IMR-90 (cell line): ENCODE measurements around the gene TSEN54. TPM values are rescaled to one million over a fixed set of nuclear protein-coding genes. Genes with fewer than 3 reads are reported as not detected.

Source experiments
- ATAC-seq: fragments of 200-7000 bp; cut with Tn5 transposase; 2 replicates; pipeline ENCODE4 v1.9.1; 2020; ENCODE audit warnings: low read depth, mild to moderate bottlenecking, moderate library complexity
- BruUV-seq: library from RNA; stranded (reverse); fragments of 400-500 nt; replicated peaks from 2 replicates; lab custom pipeline; 2021; lab: Mats Ljungman, UMichigan
- CTCF ChIA-PET: fragments of 300-600 bp; formaldehyde crosslinking; extraction: SDS; loops from one replicate; lab custom pipeline; 2021; ENCODE audit warnings: antibody characterized with exemption; lab: Yijun Ruan, JAX
- POLR2A ChIA-PET: fragments of 300-600 bp; sonication (Branson Sonifier 250); formaldehyde crosslinking; loops from one replicate; lab custom pipeline; 2022; ENCODE audit warnings: antibody characterized with exemption; ENCODE audit not compliant: unreplicated experiment; lab: Charles Lee
- DNase-seq: peaks from one replicate; pipeline ENCODE4 v3.0.0; 2013
- H2AFZ ChIP-seq: replicated peaks from 2 replicates; pipeline ENCODE3; 2013; ENCODE audit warnings: low read length, mild to moderate bottlenecking; ENCODE audit not compliant: poor library complexity
- H2AK5ac ChIP-seq: 2 replicates; pipeline ENCODE4 v1.6.1; 2013; ENCODE audit warnings: low read depth, low read length, inconsistent platforms
- H2AK9ac ChIP-seq: replicated peaks from 2 replicates; pipeline ENCODE3; 2013; ENCODE audit warnings: mild to moderate bottlenecking, low read depth, low read length, moderate library complexity; ENCODE audit not compliant: poor library complexity
- H2BK120ac ChIP-seq: 2 replicates; pipeline ENCODE4 v1.6.1; 2013; ENCODE audit warnings: low read depth, low read length, inconsistent platforms
- H2BK15ac ChIP-seq: 3 replicates; pipeline ENCODE4 v1.6.1; 2013; ENCODE audit warnings: low read depth, low read length, inconsistent platforms
- H2BK20ac ChIP-seq: 2 replicates; pipeline ENCODE4 v1.6.1; 2013; ENCODE audit warnings: low read depth, mild to moderate bottlenecking, inconsistent platforms, low read length, moderate library complexity
- H2BK5ac ChIP-seq: 2 replicates; pipeline ENCODE4 v1.6.1; 2013; ENCODE audit warnings: mild to moderate bottlenecking, low read depth, low read length, inconsistent platforms; ENCODE audit not compliant: poor library complexity, severe bottlenecking
- H3K14ac ChIP-seq: replicated peaks from 2 replicates; pipeline ENCODE4 v1.6.1; 2013; ENCODE audit warnings: low read depth, low read length, inconsistent platforms
- H3K18ac ChIP-seq: 2 replicates; pipeline ENCODE4 v1.6.1; 2013; ENCODE audit warnings: low read depth, low read length, control low read depth
- H3K23ac ChIP-seq: 2 replicates; pipeline ENCODE4 v1.6.1; 2013; ENCODE audit warnings: low read depth, low read length, inconsistent platforms
- H3K27ac ChIP-seq: 2 replicates; pipeline ENCODE4 v1.5.1; 2013; ENCODE audit warnings: mild to moderate bottlenecking, control low read depth, low read length; ENCODE audit not compliant: insufficient read depth
- H3K27me3 ChIP-seq: 2 replicates; pipeline ENCODE4 v1.6.1; 2013; ENCODE audit warnings: low read length; ENCODE audit not compliant: control insufficient read depth, insufficient read depth
- H3K36me3 ChIP-seq: 2 replicates; pipeline ENCODE4 v1.6.1; 2013; ENCODE audit warnings: low read length, mixed read lengths; ENCODE audit not compliant: control insufficient read depth, insufficient read depth
- H3K4ac ChIP-seq: 2 replicates; pipeline ENCODE4 v1.6.1; 2013; ENCODE audit warnings: low read depth, low read length, inconsistent platforms
- H3K4me1 ChIP-seq: 2 replicates; pipeline ENCODE4 v1.6.1; 2013; ENCODE audit warnings: low read length, mixed read lengths; ENCODE audit not compliant: control insufficient read depth, insufficient read depth
- H3K4me2 ChIP-seq: 2 replicates; pipeline ENCODE4 v1.6.1; 2013; ENCODE audit warnings: low read depth, mild to moderate bottlenecking, control low read depth, low read length, moderate library complexity
- H3K4me3 ChIP-seq: 2 replicates; pipeline ENCODE4 v1.5.1; 2013; ENCODE audit warnings: low read depth, mild to moderate bottlenecking, control low read depth, low read length, moderate library complexity; ENCODE audit not compliant: insufficient read depth
- H3K56ac ChIP-seq: 2 replicates; pipeline ENCODE4 v1.6.1; 2013; ENCODE audit warnings: low read length, inconsistent platforms; ENCODE audit not compliant: insufficient read depth; ENCODE audit errors: extremely low read depth
- H3K79me1 ChIP-seq, 2 experiments: 2 replicates each; pipeline ENCODE4 v1.6.1; 2013; ENCODE audit warnings: low read length in 2 of 2, inconsistent platforms in 1 of 2, low read depth in 1 of 2
- H3K9ac ChIP-seq: 2 replicates; pipeline ENCODE4 v1.6.1; 2013; ENCODE audit warnings: low read depth, low read length, control low read depth
- H3K9me1 ChIP-seq: 2 replicates; pipeline ENCODE4 v1.6.1; 2013; ENCODE audit warnings: low read length, inconsistent platforms; ENCODE audit not compliant: insufficient read depth
- H3K9me3 ChIP-seq: 2 replicates; pipeline ENCODE4 v1.6.1; 2013; ENCODE audit warnings: low read length; ENCODE audit not compliant: control insufficient read depth, insufficient read depth
- H4K20me1 ChIP-seq: 2 replicates; pipeline ENCODE4 v1.6.1; 2013; ENCODE audit warnings: low read length, inconsistent platforms; ENCODE audit not compliant: insufficient read depth
- H4K5ac ChIP-seq: 2 replicates; pipeline ENCODE4 v1.6.1; 2013; ENCODE audit warnings: mild to moderate bottlenecking, low read depth, low read length, control low read depth
- H4K8ac ChIP-seq, 2 experiments: 2 replicates each; pipeline ENCODE4 v1.6.1; 2013; ENCODE audit warnings: low read depth in 2 of 2, low read length in 2 of 2, control low read depth in 1 of 2, inconsistent platforms in 1 of 2
- H4K91ac ChIP-seq: 2 replicates; pipeline ENCODE4 v1.6.1; 2013; ENCODE audit warnings: low read depth, low read length, inconsistent platforms; ENCODE audit not compliant: insufficient read depth
- ELK1 ChIP-seq: fragments of 150-350 bp; IDR thresholded peaks from 2 replicates; pipeline ENCODE4 v1.6.1; 2016; ENCODE audit warnings: low read depth, mild to moderate bottlenecking, low read length, moderate library complexity, borderline replicate concordance
- FOS ChIP-seq: fragments of 150-350 bp; IDR thresholded peaks from 2 replicates; pipeline ENCODE4 v1.6.1; 2016; ENCODE audit warnings: low read depth, low read length
- WGBS, 2 experiments: methylation state at CpG; one replicate each; pipeline versions ENCODE4 v1.1.5 to v1.1.7; 2013; ENCODE audit warnings: missing lambda C conversion rate in 2 of 2; ENCODE audit not compliant: insufficient read length in 1 of 2; ENCODE audit errors: extremely low coverage in 2 of 2; 5-methylcytosine and 5-hydroxymethylcytosine counted together
- dilution Hi-C: fragments of 300-500 bp; cut with HindIII; formaldehyde crosslinking; loops from one replicate; pipeline ENCODE4 v1.14.3; 2018; ENCODE audit warnings: low sequenced_read_pairs; ENCODE audit not compliant: unreplicated experiment
- in situ Hi-C: fragments of 300-500 bp; cut with MboI; formaldehyde crosslinking; loops from 3 replicates; pipeline ENCODE4 v1.14.3; 2019; ENCODE audit warnings: low sequenced_read_pairs, inconsistent platforms, mixed read lengths
- intact Hi-C: fragments of 100-400 bp; cut with micrococcal nuclease; formaldehyde crosslinking; loops from 2 replicates; pipeline ENCODE4 v1.10.0; 2022
- polyA plus RNA-seq, 3 experiments: library from polyadenylated mRNA; depleted of rRNA; stranded (reverse); fragments of >200 nt; gene quantifications; 2 replicates each; pipeline ENCODE4 v1.2.3, GENCODE V29; 2012; ENCODE audit warnings: low replicate concordance in 1 of 3
- total RNA-seq: library from RNA; depleted of rRNA; stranded (reverse); fragments of >200 nt; gene quantifications from 2 replicates; pipeline ENCODE4 v1.2.3, GENCODE V29; 2012

TSEN54 gene
- total and polyA plus RNA-seq, 2 of the 4 experiments (the other 2 are of a cell fraction) = 7.2 to 14.9 TPM

DNA sequence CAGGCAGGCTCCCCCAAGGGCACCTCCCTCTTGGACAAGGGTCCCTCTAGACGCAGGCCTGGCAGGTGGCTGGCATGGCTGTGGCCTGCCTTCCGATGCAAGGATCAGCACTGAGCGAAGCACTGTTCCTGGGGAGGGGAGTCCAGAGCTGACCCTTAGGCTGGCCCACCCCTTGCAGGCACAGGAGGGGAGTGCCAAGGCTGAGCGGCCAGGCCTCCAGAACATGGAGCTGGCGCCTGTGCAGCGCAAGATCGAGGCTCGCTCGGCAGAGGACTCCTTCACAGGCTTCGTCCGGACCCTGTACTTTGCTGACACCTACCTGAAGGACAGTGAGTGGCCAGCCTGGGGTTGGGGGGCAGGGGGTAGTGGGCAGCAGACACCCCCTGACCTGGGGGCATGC, 54.4 kb downstream of the TSEN54 start:
- no peaks in the 10 kb centered on the region for H3K36me3 ChIP-seq
- no peak overlapping the region for H3K14ac ChIP-seq
- H2BK120ac ChIP-seq = no peak overlapping the region
- H3K56ac ChIP-seq = no peak overlapping the region
- no peaks in the 10 kb centered on the region for H4K20me1 ChIP-seq
- WGBS, 2 experiments = 88% methylated on average over 8 of the region's 11 CpGs; no CpG with 5 or more reads in 1 of the 2 experiments
- no peak overlapping the region for H4K8ac ChIP-seq
- H3K4ac ChIP-seq = no peak overlapping the region
- no peak overlapping the region for H2BK15ac ChIP-seq
- H3K79me1 ChIP-seq = no peaks in the 10 kb centered on the region
- H2BK5ac ChIP-seq = no peak overlapping the region
- POLR2A ChIA-PET = no interaction called here
- H4K91ac ChIP-seq = no peak overlapping the region
- dilution Hi-C loops (no loop called here), intact Hi-C loops (no loop called here), in situ Hi-C loops (no loop called here)
- DNase-seq (no peak), ATAC-seq (no peak)
- H3K9ac ChIP-seq = no peak overlapping the region
- H3K4me1 ChIP-seq = no peaks in the 10 kb centered on the region
- H3K18ac ChIP-seq = no peak overlapping the region
- H3K4me2 ChIP-seq = no peak overlapping the region
- no peak overlapping the region for H3K27ac ChIP-seq
- H2BK20ac ChIP-seq = no peak overlapping the region
- H2AK5ac ChIP-seq = no peak overlapping the region
- BruUV-seq = no TSS peak
- H3K9me3 ChIP-seq = no peaks in the 10 kb centered on the region
- TF ChIP-seq ELK1 = no peak
- no peak for TF ChIP-seq FOS
- CTCF ChIA-PET = interaction anchor here (0.6 kb wide), 1 partner anchor 18 kb away, joined by 3 read pairs; no protein-coding TSS in a partner anchor
- no peak overlapping the region for H2AFZ ChIP-seq
- H3K27me3 ChIP-seq = peaks cover 27% of the 10 kb centered on the region; the same call in 1 of the 2 replicates
- H3K23ac ChIP-seq = no peak overlapping the region
- no peak overlapping the region for H2AK9ac ChIP-seq
- H3K9me1 ChIP-seq = no peaks in the 10 kb centered on the region
- H3K4me3 ChIP-seq = no peak overlapping the region
- H4K5ac ChIP-seq = no peak overlapping the region
